Testis (tissue), 3 donors: ENCODE results near the gene EFNA3. TPM values are rescaled to one million over a fixed set of nuclear protein-coding genes. Genes with fewer than 3 reads are reported as not detected.

Experiments used
- DNase-seq: peaks from one replicate; pipeline ENCODE4 v3.0.0-alpha.2; 2019
- H3K27ac ChIP-seq, 2 donors: fragments of 200-600 bp; sonication (generic); one replicate each; pipeline ENCODE4 v1.5.1; 2019
- H3K27me3 ChIP-seq: fragments of 200-600 bp; sonication (generic); one replicate; pipeline ENCODE4 v1.5.1; 2019
- H3K36me3 ChIP-seq: fragments of 200-600 bp; sonication (generic); one replicate; pipeline ENCODE4 v1.5.1; 2017; ENCODE audit warnings: low read depth; ENCODE audit errors: missing control alignments
- H3K4me1 ChIP-seq: fragments of 200-600 bp; sonication (generic); one replicate; pipeline ENCODE4 v1.5.1; 2019
- H3K4me3 ChIP-seq, 2 donors: fragments of 200-600 bp; sonication (generic); one replicate each; pipeline ENCODE4 v1.5.1; 2017 to 2019
- H3K9me3 ChIP-seq: fragments of 200-600 bp; sonication (generic); one replicate; pipeline ENCODE4 v1.5.1; 2017
- POLR2A ChIP-seq: fragments of 450-650 bp; IDR thresholded peaks from one replicate; pipeline ENCODE4 v1.6.1; 2017; ENCODE audit warnings: antibody characterized with exemption, mild to moderate bottlenecking, moderate library complexity
- WGBS, 2 donors: methylation state at CpG; one replicate each; pipeline ENCODE4 v1.1.5; 2018; 5-methylcytosine and 5-hydroxymethylcytosine counted together
- intact Hi-C: fragments of 100-400 bp; cut with DNase I; formaldehyde crosslinking; loops from one replicate; pipeline ENCODE4 v1.15.1; 2023; ENCODE audit warnings: low total_unique reads
- polyA plus RNA-seq: library from polyadenylated mRNA; stranded (reverse); fragments of 350-450 nt; fragmentation: Illumina TruSeq; extraction: RNeasy Lipid Tissue Mini Kit (QIAGEN cat#74804); gene quantifications from one replicate; pipeline ENCODE4 v1.2.3, GENCODE V29; 2014; ENCODE audit warnings: low read depth, low replicate concordance; ENCODE audit not compliant: insufficient read depth
- total RNA-seq, 2 donors: library from RNA; depleted of rRNA; stranded (reverse); fragments of >200 nt; gene quantifications; one replicate each; pipeline ENCODE4 v1.2.3, GENCODE V29; 2016
- TF ChIP-seq, protein P1 (sequence below), 3 experiments: fragments of 450-650 bp in 2 of 3; fragments of 200-600 bp in 1 of 3; sonication (generic) in 1 of 3; IDR thresholded peaks; one replicate each; pipeline ENCODE4 v1.5.1; 2016 to 2019; ENCODE audit warnings: antibody characterized with exemption in 3 of 3, mild to moderate bottlenecking in 2 of 3, moderate library complexity in 1 of 3

The EFNA3 gene
- total and polyA plus RNA-seq, 3 donors from 2014 or later = 7.5 to 9.9 (median 7.7) TPM

DNA sequence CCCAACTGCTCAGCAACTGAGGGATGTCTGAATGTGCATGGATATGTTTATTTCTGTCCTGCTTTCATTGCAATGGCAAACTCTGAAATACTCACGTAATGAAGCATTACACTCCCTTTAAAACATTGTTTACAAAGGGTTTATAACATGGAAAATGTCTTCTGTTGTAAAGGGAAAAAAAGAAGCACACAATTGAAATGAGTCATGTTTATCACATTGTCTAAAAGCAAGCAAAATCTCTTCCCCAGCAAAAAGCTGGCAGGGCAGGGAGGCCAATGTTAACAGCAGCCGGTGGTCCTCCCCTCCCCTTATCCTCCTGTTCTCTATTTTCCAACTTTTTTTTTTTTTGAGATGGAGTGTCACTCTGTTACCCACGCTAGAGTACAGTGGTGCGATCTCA lies 45.2 kb downstream of the EFNA3 start:
- TF ChIP-seq, protein P1, sequence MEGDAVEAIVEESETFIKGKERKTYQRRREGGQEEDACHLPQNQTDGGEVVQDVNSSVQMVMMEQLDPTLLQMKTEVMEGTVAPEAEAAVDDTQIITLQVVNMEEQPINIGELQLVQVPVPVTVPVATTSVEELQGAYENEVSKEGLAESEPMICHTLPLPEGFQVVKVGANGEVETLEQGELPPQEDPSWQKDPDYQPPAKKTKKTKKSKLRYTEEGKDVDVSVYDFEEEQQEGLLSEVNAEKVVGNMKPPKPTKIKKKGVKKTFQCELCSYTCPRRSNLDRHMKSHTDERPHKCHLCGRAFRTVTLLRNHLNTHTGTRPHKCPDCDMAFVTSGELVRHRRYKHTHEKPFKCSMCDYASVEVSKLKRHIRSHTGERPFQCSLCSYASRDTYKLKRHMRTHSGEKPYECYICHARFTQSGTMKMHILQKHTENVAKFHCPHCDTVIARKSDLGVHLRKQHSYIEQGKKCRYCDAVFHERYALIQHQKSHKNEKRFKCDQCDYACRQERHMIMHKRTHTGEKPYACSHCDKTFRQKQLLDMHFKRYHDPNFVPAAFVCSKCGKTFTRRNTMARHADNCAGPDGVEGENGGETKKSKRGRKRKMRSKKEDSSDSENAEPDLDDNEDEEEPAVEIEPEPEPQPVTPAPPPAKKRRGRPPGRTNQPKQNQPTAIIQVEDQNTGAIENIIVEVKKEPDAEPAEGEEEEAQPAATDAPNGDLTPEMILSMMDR (IDR thresholded peaks at IDR 0.05) = no peak
- no peak for TF ChIP-seq POLR2A
- intact Hi-C loops = no loop called here
- no peak for DNase-seq
- no peak overlapping the region for H3K27ac ChIP-seq
- H3K4me3 ChIP-seq = no peak overlapping the region
- H3K4me1 ChIP-seq = peaks cover 21% of the 10 kb centered on the region
- H3K27me3 ChIP-seq = no peaks in the 10 kb centered on the region
- H3K9me3 ChIP-seq = no peaks in the 10 kb centered on the region
- H3K36me3 ChIP-seq = no peaks in the 10 kb centered on the region
- 66 to 69% methylated on average over 4 of the region's 4 CpGs for WGBS, 2 donors

DNA sequence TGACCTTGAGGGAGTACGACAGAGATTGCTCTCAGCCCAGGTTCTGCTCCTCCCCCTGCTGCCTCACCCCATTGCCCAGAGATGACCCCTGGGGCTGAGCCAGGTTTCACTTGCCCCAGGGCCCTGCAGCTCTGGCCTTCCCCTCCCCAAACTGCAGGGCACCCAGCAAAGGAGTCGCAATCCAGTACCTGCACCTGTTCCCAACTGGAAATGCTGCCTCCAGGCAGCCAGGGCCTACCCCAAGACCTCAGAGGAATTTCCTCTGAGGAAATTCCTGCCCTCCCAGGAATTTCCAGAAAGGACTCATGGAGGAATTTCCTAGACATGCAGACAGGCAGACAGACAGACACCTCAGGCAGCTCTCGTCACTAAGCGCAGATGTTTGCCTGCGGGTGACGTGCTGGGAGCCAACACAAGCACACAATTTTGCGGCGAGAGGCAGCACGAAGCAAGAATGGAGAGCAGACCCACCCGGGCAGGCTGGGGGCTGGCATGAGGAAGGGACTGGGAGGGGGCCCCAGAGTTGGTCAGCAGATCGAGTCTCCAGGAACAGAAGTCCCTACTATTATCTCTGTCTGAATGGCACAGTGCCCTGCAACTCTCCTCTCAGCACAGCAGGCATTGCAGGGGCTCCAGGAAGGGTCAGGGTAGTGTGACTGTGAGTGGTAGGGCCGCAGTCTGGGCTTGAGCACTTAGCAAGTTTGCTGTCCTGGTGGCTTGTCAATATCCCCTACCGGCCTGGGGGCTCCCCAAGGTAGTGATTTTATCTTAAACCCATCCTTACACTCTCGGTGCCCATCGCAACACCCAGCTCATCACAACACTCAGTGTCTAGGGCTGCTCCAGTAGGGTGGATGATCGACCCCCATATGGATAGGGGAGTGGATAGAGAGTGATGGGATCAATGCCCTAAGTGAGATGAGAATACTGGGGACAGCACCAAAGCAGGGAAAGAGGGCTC lies 46.1 kb downstream of the EFNA3 start:
- intact Hi-C loops = no loop called here
- H3K27ac ChIP-seq = no peak overlapping the region

DNA sequence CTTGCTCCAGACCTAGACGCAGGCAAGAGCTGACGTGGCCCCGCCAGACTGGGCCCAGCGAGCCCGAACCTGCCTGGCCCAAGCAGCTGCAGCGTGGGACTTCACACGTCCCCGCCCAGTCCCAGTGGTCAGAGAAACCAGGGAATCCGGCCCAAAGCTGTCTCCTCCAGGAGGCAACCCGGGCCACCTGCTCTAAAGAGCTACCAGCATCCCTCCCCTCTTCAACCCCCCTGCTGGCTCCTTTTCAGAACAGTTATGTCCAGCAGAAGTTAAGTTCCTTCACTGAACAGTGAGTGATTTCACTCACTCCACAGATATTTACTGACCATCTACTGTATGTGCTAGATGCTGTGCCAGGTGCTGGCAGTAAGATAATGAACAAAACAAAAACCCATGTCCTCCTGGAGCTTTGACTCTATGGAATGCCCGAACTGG lies 46.9 kb downstream of the EFNA3 start:
- H3K36me3 ChIP-seq = no peaks in the 10 kb centered on the region
- WGBS, 2 donors = 52 to 53% methylated on average over 11 of the region's 11 CpGs
- H3K9me3 ChIP-seq = no peaks in the 10 kb centered on the region
- no peak for DNase-seq
- H3K27me3 ChIP-seq = no peaks in the 10 kb centered on the region
- no peak overlapping the region for H3K4me3 ChIP-seq
- H3K27ac ChIP-seq = no peak overlapping the region
- peaks cover 31% of the 10 kb centered on the region for H3K4me1 ChIP-seq
- no peak for TF ChIP-seq POLR2A
- TF ChIP-seq, protein P1 (IDR thresholded peaks at IDR 0.05) = no peak
- intact Hi-C loops = no loop called here

More for the DNA sequence above, 46.1 kb downstream of the EFNA3 start:
- H3K36me3 ChIP-seq = no peaks in the 10 kb centered on the region
- no peak for TF ChIP-seq POLR2A
- TF ChIP-seq, protein P1 (IDR thresholded peaks at IDR 0.05) = no peak
- no peak for DNase-seq
- 69 to 73% methylated on average over 15 of the region's 16 CpGs for WGBS, 2 donors
- no peaks in the 10 kb centered on the region for H3K9me3 ChIP-seq
- peaks cover 31% of the 10 kb centered on the region for H3K4me1 ChIP-seq
- no peaks in the 10 kb centered on the region for H3K27me3 ChIP-seq
- no peak overlapping the region for H3K4me3 ChIP-seq

DNA sequence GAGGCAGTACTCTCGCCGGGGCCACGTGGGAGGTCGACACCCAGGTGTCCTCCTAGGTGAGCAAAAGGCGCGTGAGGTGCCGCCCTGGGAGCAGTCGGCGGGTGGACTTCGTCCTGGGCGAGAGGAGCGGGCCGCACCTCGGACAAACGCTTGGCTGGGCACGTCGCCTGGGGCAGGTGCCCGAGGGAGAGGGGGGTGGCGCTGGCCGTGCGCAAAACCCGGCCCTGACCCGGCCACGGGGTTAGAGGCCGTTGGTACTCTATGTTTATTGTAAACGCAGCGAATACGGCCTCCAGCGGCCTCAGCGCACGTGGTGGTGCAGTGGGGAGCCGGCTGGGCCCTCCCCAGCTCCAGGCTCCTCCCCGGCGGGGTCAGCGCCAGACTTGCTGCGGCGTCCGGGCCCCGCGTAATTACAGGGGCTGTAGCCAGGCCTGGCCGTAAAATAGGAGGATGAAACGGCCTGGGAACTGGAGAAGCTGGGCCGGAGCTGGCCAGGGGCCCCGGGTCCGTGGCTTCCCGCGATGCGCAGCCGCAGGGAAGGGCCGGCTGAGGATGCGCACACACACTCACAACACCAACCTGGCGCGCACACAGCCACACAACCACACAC lies 47.4 kb downstream of the EFNA3 start:
- Histone ChIP-seq H3K27ac (no peak overlapping the region), H3K27me3 (no peaks in the 10 kb centered on the region), H3K4me3 (peak overlapping the region in 1 of 2 donors; percentile 58), H3K9me3 (no peaks in the 10 kb centered on the region), H3K36me3 (no peaks in the 10 kb centered on the region), H3K4me1 (peaks cover 31% of the 10 kb centered on the region)
- no peak for TF ChIP-seq POLR2A
- TF ChIP-seq, protein P1 (IDR thresholded peaks at IDR 0.05) = no peak
- peak; percentile 66 for DNase-seq
- WGBS, 2 donors = 17 to 26% methylated on average over 21 to 53 of the region's 53 CpGs
- intact Hi-C loops = no loop called here
